CD4-positive, CD25-positive, alpha-beta regulatory T cell (primary cell): Measurements from ENCODE around the gene LFNG. TPM values are rescaled to one million over a fixed set of nuclear protein-coding genes. Genes with fewer than 3 reads are reported as not detected.
A peak's percentile ranks its signal among the peaks of the same experiment; 100 is the strongest.
"Not testable (repeated sequence)": the region's sequence is repeated elsewhere in the genome, so short reads cannot be mapped to it uniquely, and the experiment has no call there.

Source experiments
- ATAC-seq, 2 donors: fragments of 150-1000 bp; cut with Tn5 transposase; one replicate each; pipeline ENCODE4 v1.10.0; 2021; ENCODE audit warnings: low read depth in 2 of 2, moderate number of reproducible peaks in 2 of 2, moderate library complexity in 1 of 2
- DNase-seq, 3 donors: peaks; one replicate each; pipeline versions ENCODE4 v3.0.0 to v3.0.0-alpha.2; 2012 to 2022; ENCODE audit warnings: mixed read lengths in 1 of 3
- H3K27ac ChIP-seq: one replicate; pipeline ENCODE4 v1.7.0; 2013; ENCODE audit warnings: mild to moderate bottlenecking, low read length; ENCODE audit not compliant: insufficient read depth, poor library complexity, severe bottlenecking
- H3K27me3 ChIP-seq: one replicate; pipeline ENCODE4 v1.7.0; 2013; ENCODE audit warnings: low read length; ENCODE audit not compliant: control insufficient read depth, insufficient read depth
- H3K36me3 ChIP-seq: one replicate; pipeline ENCODE4 v1.7.0; 2013; ENCODE audit warnings: mild to moderate bottlenecking, low read length, moderate library complexity; ENCODE audit not compliant: control insufficient read depth, insufficient read depth
- H3K4me1 ChIP-seq: 2 replicates; pipeline ENCODE4 v1.7.0; 2013; ENCODE audit warnings: mild to moderate bottlenecking, low read length; ENCODE audit not compliant: insufficient read depth, control insufficient read depth, poor library complexity, severe bottlenecking
- H3K4me3 ChIP-seq: one replicate; pipeline ENCODE4 v1.7.0; 2013; ENCODE audit warnings: low read depth, mild to moderate bottlenecking, low read length, moderate library complexity
- H3K9me3 ChIP-seq, 2 experiments: 1 replicate in 1 of 2; 2 replicates in 1 of 2; pipeline ENCODE4 v1.7.0; 2013; ENCODE audit warnings: low read length in 2 of 2, mild to moderate bottlenecking in 1 of 2, moderate library complexity in 1 of 2; ENCODE audit not compliant: control insufficient read depth in 2 of 2
- H3K27ac Mint-ChIP-seq, 3 donors: one replicate each; pipeline ENCODE4 v1.8.0; 2020 to 2022; ENCODE audit warnings: mild to moderate bottlenecking in 3 of 3, mixed read lengths in 3 of 3, moderate library complexity in 2 of 3
- H3K27me3 Mint-ChIP-seq: one replicate; pipeline ENCODE4 v1.8.0; 2022; ENCODE audit warnings: mild to moderate bottlenecking, mixed read lengths
- H3K36me3 Mint-ChIP-seq: one replicate; pipeline ENCODE4 v1.8.0; 2020; ENCODE audit warnings: mixed read lengths
- H3K4me1 Mint-ChIP-seq, 4 donors: one replicate each; pipeline ENCODE4 v1.8.0; 2020 to 2022; ENCODE audit warnings: mixed read lengths in 4 of 4, mild to moderate bottlenecking in 1 of 4
- H3K4me3 Mint-ChIP-seq, 4 donors: one replicate each; pipeline ENCODE4 v1.8.0; 2020 to 2022; ENCODE audit warnings: mild to moderate bottlenecking in 4 of 4, mixed read lengths in 4 of 4, moderate library complexity in 3 of 4
- H3K9me3 Mint-ChIP-seq, 7 donors: one replicate each; pipeline ENCODE4 v1.8.0; 2020 to 2022; ENCODE audit warnings: mixed read lengths in 7 of 7, mild to moderate bottlenecking in 3 of 7, moderate library complexity in 2 of 7
- polyA plus RNA-seq, 4 donors: library from polyadenylated mRNA; unstranded; fragments of 300-500 nt; fragmentation: Illumina TruSeq; gene quantifications; one replicate each; pipeline ENCODE4 v1.2.3, GENCODE V29; 2021
- total RNA-seq: library from RNA; stranded (reverse); gene quantifications from one replicate; pipeline ENCODE4 v1.2.3, GENCODE V29; 2022

The LFNG gene
- total and polyA plus RNA-seq, 5 donors from 2014 or later: 2.1 to 215 (median 3.3) TPM

- Mint-ChIP-seq H3K4me3 (peak overlapping the region; percentile 78 to 95 (median 92)), H3K27ac (peak overlapping the region; percentile 74 to 83 (median 80)), H3K4me1 (peaks cover 10 to 74% (median 32%) of the 10 kb centered on the region in 4 donors), H3K9me3 (no peaks in the 10 kb centered on the region), H3K27me3 (peaks cover 4% of the 10 kb centered on the region), H3K36me3 (peaks cover 12% of the 10 kb centered on the region)
- H3K27me3 ChIP-seq: no peaks in the 10 kb centered on the region
- ATAC-seq: peak; percentile 29 to 33
- H3K27ac ChIP-seq: peak overlapping the region; percentile 90
- H3K4me3 ChIP-seq: peak overlapping the region; percentile 8
- peaks cover 84% of the 10 kb centered on the region for H3K4me1 ChIP-seq
- peaks cover 39% of the 10 kb centered on the region for H3K36me3 ChIP-seq
- H3K9me3 ChIP-seq: no peaks in the 10 kb centered on the region
- peak; percentile 61 to 87 (median 70) for DNase-seq
Measured at GRCh38 chr7:2527505-2528467, 8.2 kb downstream of the LFNG start.

- Histone ChIP-seq H3K4me1 (peaks cover 76% of the 10 kb centered on the region), H3K9me3 (no peaks in the 10 kb centered on the region), H3K27me3 (no peaks in the 10 kb centered on the region), H3K4me3 (peak overlapping the region; percentile 8), H3K36me3 (peaks cover 39% of the 10 kb centered on the region), H3K27ac (peak overlapping the region; percentile 90)
- ATAC-seq: no peak
- Mint-ChIP-seq H3K9me3 (no peaks in the 10 kb centered on the region), H3K36me3 (peaks cover 9% of the 10 kb centered on the region), H3K4me3 (peak overlapping the region; percentile 78 to 95 (median 92)), H3K4me1 (peaks cover 10 to 69% (median 29%) of the 10 kb centered on the region in 4 donors), H3K27me3 (peaks cover 4% of the 10 kb centered on the region), H3K27ac (peak overlapping the region; percentile 74 to 82 (median 80))
- DNase-seq: no peak
Measured at GRCh38 chr7:2528481-2529095, 9.0 kb downstream of the LFNG start.

GRCh38 chr7:2529161-2530070 is 9.8 kb downstream of the LFNG start:
- Histone ChIP-seq H3K27ac (peak overlapping the region; percentile 90), H3K27me3 (no peaks in the 10 kb centered on the region), H3K4me1 (peaks cover 67% of the 10 kb centered on the region), H3K4me3 (peak overlapping the region; percentile 32), H3K36me3 (peaks cover 37% of the 10 kb centered on the region), H3K9me3 (no peaks in the 10 kb centered on the region)
- peaks cover 10 to 66% (median 29%) of the 10 kb centered on the region in 4 donors for H3K4me1 Mint-ChIP-seq
- H3K27ac Mint-ChIP-seq: peak overlapping the region; percentile 75 to 97 (median 88)
- peaks cover 9% of the 10 kb centered on the region for H3K36me3 Mint-ChIP-seq
- H3K27me3 Mint-ChIP-seq: peaks cover 4% of the 10 kb centered on the region
- H3K4me3 Mint-ChIP-seq: peak overlapping the region; percentile 78 to 95 (median 89)
- no peaks in the 10 kb centered on the region for H3K9me3 Mint-ChIP-seq
- peak; percentile 46 to 49 for ATAC-seq
- DNase-seq: peak in 2 of 3 donors; percentile 58 to 84

- Mint-ChIP-seq H3K4me1 (peaks cover 10 to 61% (median 29%) of the 10 kb centered on the region in 4 donors), H3K4me3 (peak overlapping the region; percentile 78 to 95 (median 89)), H3K27me3 (peaks cover 4% of the 10 kb centered on the region), H3K9me3 (no peaks in the 10 kb centered on the region), H3K36me3 (peaks cover 9% of the 10 kb centered on the region), H3K27ac (peak overlapping the region; percentile 75 to 97 (median 88))
- Histone ChIP-seq H3K27ac (peak overlapping the region; percentile 90), H3K36me3 (peaks cover 29% of the 10 kb centered on the region), H3K9me3 (no peaks in the 10 kb centered on the region), H3K27me3 (no peaks in the 10 kb centered on the region), H3K4me3 (peak overlapping the region; percentile 32), H3K4me1 (peaks cover 58% of the 10 kb centered on the region)
- ATAC-seq (peak; percentile 69 to 76), DNase-seq (peak; percentile 74 to 94 (median 79))
Measured at GRCh38 chr7:2530071-2530987, 10.8 kb downstream of the LFNG start.

- Histone ChIP-seq H3K4me3 (peak overlapping the region; percentile 21), H3K4me1 (peaks cover 50% of the 10 kb centered on the region), H3K36me3 (peaks cover 20% of the 10 kb centered on the region), H3K27ac (peak overlapping the region; percentile 90)
- not testable (repeated sequence) for ATAC-seq, H3K27me3 Mint-ChIP-seq, H3K36me3 Mint-ChIP-seq, H3K9me3 ChIP-seq, DNase-seq, H3K9me3 Mint-ChIP-seq, H3K27me3 ChIP-seq
- H3K4me1 Mint-ChIP-seq: peaks cover 10 to 54% (median 25%) of the 10 kb centered on the region in 4 donors
- H3K27ac Mint-ChIP-seq: peak overlapping the region; percentile 75 to 97 (median 88)
- peak overlapping the region; percentile 78 to 95 (median 89) for H3K4me3 Mint-ChIP-seq
Measured at GRCh38 chr7:2530994-2531795, 11.6 kb downstream of the LFNG start.

GRCh38 chr7:2531796-2532110 is 12.2 kb downstream of the LFNG start:
- not testable (repeated sequence) for H3K27me3 ChIP-seq, H3K36me3 Mint-ChIP-seq, H3K9me3 Mint-ChIP-seq, ATAC-seq, DNase-seq, H3K4me3 ChIP-seq, H3K9me3 ChIP-seq, H3K27ac ChIP-seq, H3K27me3 Mint-ChIP-seq
- peak overlapping the region in 1 of 3 donors; percentile 69 for H3K27ac Mint-ChIP-seq
- Histone ChIP-seq H3K36me3 (peaks cover 15% of the 10 kb centered on the region), H3K4me1 (peaks cover 44% of the 10 kb centered on the region)
- peak overlapping the region in 2 of 4 donors; percentile 32 to 76 for H3K4me3 Mint-ChIP-seq
- peaks cover 10 to 48% (median 25%) of the 10 kb centered on the region in 4 donors for H3K4me1 Mint-ChIP-seq
